Stomach (tissue), 4 donors: ENCODE results near the gene UGT1A8.

Experiments
- CTCF ChIP-seq, 7 experiments: fragments of 450-650 bp in 4 of 7; fragments of 200-600 bp in 3 of 7; sonication (generic) in 3 of 7; IDR thresholded peaks; one replicate each; pipeline ENCODE4 v1.5.1; 2016 to 2019; ENCODE audit warnings: antibody characterized with exemption in 7 of 7, control low read depth in 2 of 7, mild to moderate bottlenecking in 1 of 7
- POLR2A ChIP-seq, 4 donors: fragments of 450-650 bp; IDR thresholded peaks; one replicate each; pipeline ENCODE4 v1.6.1; 2016; ENCODE audit warnings: antibody characterized with exemption in 4 of 4, control low read depth in 2 of 4, mild to moderate bottlenecking in 1 of 4, moderate library complexity in 1 of 4
- POLR2AphosphoS5 ChIP-seq, 3 donors: sonication (generic); formaldehyde crosslinking; IDR thresholded peaks; one replicate each; pipeline ENCODE4 v1.6.1; 2016; ENCODE audit warnings: antibody characterized with exemption in 3 of 3

DNA sequence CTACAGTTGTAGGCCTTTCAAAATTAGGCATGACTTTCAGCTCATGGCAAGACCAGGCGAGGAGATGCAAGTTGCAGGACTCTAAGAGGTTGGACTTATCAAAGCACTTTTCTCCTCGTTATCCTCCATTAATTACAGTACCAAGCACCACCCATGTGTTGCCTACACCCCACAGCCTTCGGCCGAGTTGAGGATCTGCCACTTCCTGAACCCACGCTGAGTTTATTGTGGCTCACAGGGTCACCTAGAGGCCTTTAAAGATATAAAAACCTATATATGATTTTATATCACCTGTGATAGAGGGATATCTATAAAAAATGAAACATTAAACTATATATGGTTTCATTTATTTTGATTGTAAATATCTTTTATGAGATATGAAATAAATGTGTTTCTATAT lies 21.4 kb downstream of the UGT1A8 start:
- TF ChIP-seq CTCF (IDR thresholded peaks at IDR 0.05) (no peak), POLR2AphosphoS5 (IDR thresholded peaks at IDR 0.05) (no peak), POLR2A (IDR thresholded peaks at IDR 0.05) (no peak)
